Measurements from ENCODE around the gene WDR7. TPM values are rescaled to one million over a fixed set of nuclear protein-coding genes. Genes with fewer than 3 reads are reported as not detected.

Gene WDR7
- total RNA-seq, 2 experiments from 2014 or later = 16.0 to 19.0 TPM

DNA sequence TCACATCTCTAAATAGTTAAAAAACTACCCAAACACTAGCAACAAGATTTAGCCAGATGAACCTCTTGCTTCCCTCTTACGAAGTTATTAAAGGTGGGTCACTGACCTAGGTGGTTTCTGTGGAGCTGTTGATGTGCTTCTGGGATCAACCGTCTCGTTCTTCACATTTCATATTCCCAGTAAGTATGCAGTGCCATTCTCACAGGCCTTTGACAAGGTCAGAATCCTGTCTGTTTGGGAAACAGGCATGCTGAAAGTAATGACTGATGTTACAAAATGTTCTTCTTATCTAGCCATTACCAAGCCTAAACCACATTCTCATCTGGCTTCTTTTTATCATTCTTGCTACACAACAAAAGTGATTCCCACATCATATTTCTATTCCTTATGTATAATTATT lies 70.3 kb downstream of the WDR7 start:
- peaks cover 10% of the 10 kb centered on the region for H3K4me1 Mint-ChIP-seq (ENCODE audit: low read depth)
- ChIA-PET CTCF (no interaction called here), POLR2A (no interaction called here)
- H3K4me3 Mint-ChIP-seq = no peak overlapping the region
- TF ChIP-seq, protein P1, sequence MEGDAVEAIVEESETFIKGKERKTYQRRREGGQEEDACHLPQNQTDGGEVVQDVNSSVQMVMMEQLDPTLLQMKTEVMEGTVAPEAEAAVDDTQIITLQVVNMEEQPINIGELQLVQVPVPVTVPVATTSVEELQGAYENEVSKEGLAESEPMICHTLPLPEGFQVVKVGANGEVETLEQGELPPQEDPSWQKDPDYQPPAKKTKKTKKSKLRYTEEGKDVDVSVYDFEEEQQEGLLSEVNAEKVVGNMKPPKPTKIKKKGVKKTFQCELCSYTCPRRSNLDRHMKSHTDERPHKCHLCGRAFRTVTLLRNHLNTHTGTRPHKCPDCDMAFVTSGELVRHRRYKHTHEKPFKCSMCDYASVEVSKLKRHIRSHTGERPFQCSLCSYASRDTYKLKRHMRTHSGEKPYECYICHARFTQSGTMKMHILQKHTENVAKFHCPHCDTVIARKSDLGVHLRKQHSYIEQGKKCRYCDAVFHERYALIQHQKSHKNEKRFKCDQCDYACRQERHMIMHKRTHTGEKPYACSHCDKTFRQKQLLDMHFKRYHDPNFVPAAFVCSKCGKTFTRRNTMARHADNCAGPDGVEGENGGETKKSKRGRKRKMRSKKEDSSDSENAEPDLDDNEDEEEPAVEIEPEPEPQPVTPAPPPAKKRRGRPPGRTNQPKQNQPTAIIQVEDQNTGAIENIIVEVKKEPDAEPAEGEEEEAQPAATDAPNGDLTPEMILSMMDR (IDR thresholded peaks at IDR 0.05) = no peak
- intact Hi-C loops (cut with micrococcal nuclease) = no loop called here
- H3K27me3 Mint-ChIP-seq = no peaks in the 10 kb centered on the region
- no peaks in the 10 kb centered on the region for H3K9me3 Mint-ChIP-seq
- H3K36me3 Mint-ChIP-seq (ENCODE audit: low read depth) = peaks cover 37% of the 10 kb centered on the region
- ATAC-seq = no peak
- DNase-seq = no peak
- no peak overlapping the region for H3K27ac Mint-ChIP-seq

DNA sequence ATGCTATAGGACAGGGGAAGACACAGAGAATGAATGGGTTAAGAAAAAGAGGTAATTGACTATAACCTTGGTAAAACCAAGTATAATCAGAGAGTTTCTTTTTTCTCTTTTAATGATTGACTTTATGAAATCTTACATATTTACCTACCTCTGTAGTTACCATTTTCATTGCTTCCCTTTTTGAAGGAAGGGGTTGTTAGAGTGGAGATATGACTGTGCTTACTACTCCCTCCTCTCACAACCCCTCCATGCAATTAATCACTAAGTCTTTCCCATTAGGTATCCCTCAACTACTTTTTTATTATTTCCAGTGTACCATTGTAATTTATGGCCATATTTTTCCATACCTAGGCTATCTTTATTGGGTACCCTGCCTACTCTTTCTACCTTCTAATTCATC lies 71.4 kb downstream of the WDR7 start:
- intact Hi-C loops (cut with micrococcal nuclease) = no loop called here
- H3K27me3 Mint-ChIP-seq = no peaks in the 10 kb centered on the region
- ATAC-seq (no peak), DNase-seq (no peak)
- TF ChIP-seq, protein P1 (IDR thresholded peaks at IDR 0.05) = no peak
- H3K36me3 Mint-ChIP-seq (ENCODE audit: low read depth) = peaks cover 46% of the 10 kb centered on the region
- H3K4me1 Mint-ChIP-seq (ENCODE audit: low read depth) = peaks cover 10% of the 10 kb centered on the region
- ChIA-PET POLR2A (no interaction called here), CTCF (no interaction called here)
- H3K9me3 Mint-ChIP-seq = peaks cover 2% of the 10 kb centered on the region
- H3K4me3 Mint-ChIP-seq = no peak overlapping the region
- H3K27ac Mint-ChIP-seq = no peak overlapping the region

DNA sequence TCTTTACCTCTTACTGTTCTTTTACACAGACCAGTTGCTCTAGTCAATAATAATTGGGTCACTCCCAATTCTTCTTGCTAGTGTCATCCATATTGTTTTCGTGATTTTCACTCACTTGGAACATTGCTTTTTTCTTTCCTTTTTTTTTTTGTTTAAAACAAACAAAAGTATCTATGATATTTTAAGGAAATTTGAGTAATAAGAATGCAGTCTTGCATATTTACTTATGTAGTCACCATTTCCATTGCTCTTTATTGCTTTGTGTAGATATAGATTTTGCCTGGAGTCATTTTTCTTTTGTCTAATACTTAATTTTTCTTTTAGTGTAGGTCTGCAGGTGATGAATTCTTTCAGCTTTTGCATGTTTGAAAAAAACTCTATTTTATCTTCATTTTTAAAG lies 71.9 kb downstream of the WDR7 start:
- ChIA-PET CTCF (no interaction called here), POLR2A (no interaction called here)
- ATAC-seq (no peak), DNase-seq (no peak)
- Mint-ChIP-seq H3K4me1 (ENCODE audit: low read depth) (peaks cover 15% of the 10 kb centered on the region), H3K36me3 (ENCODE audit: low read depth) (peaks cover 50% of the 10 kb centered on the region), H3K9me3 (peaks cover 6% of the 10 kb centered on the region), H3K27ac (no peak overlapping the region), H3K27me3 (no peaks in the 10 kb centered on the region), H3K4me3 (no peak overlapping the region)
- TF ChIP-seq, protein P1 (IDR thresholded peaks at IDR 0.05) = no peak
- intact Hi-C loops (cut with micrococcal nuclease) = no loop called here

DNA sequence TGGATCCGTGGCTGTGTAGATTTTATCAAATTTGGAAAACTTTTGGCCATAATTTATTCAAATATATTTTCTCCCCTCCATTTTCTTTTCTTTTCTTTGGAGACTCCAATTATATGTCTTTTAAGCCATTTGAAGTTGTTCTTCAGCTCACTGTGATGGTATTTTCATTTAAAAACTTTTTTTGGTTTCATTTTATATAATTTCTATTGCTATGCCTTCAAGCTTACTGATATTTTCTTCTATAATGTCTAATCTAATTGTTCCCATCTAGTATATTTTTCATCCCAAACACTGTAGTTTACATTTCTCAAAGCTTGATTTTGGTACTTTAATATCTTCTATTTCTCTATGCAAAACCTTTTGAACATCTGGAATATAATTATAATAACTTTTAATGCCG lies 72.5 kb downstream of the WDR7 start:
- ATAC-seq = no peak
- no peak overlapping the region for H3K27ac Mint-ChIP-seq

DNA sequence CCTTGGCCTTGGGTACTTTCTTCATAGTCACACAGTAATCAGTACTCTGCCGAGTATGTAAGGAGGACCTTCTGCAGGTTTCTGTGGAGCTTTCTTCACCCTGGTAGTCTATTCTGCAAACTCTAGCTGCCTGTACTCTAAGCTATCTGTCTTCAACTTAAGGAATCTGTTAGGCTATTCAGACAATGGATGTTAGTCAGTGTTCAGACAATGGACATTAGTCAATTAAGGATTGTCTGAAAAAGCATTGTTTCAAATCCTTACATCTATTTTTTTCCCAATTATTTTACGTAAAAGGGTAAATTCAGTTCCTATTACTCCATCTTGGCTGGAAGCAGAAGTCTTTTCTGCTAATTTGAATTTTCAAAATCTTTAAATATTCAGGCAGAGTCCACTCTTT lies 75.7 kb downstream of the WDR7 start:
- intact Hi-C loops (cut with micrococcal nuclease) = no loop called here
- H3K27me3 Mint-ChIP-seq = no peaks in the 10 kb centered on the region
- TF ChIP-seq, protein P1 (IDR thresholded peaks at IDR 0.05) = no peak
- no peak for DNase-seq
- peaks cover 6% of the 10 kb centered on the region for H3K9me3 Mint-ChIP-seq
- H3K4me3 Mint-ChIP-seq = no peak overlapping the region
- ChIA-PET POLR2A (no interaction called here), CTCF (no interaction called here)
- peaks cover 20% of the 10 kb centered on the region for H3K4me1 Mint-ChIP-seq (ENCODE audit: low read depth)
- H3K36me3 Mint-ChIP-seq (ENCODE audit: low read depth) = peaks cover 55% of the 10 kb centered on the region
- ATAC-seq = no peak
- no peak overlapping the region for H3K27ac Mint-ChIP-seq

More for the DNA sequence above, 72.5 kb downstream of the WDR7 start:
- Mint-ChIP-seq H3K4me1 (ENCODE audit: low read depth) (peaks cover 19% of the 10 kb centered on the region), H3K9me3 (peaks cover 6% of the 10 kb centered on the region), H3K36me3 (ENCODE audit: low read depth) (peaks cover 53% of the 10 kb centered on the region), H3K4me3 (no peak overlapping the region), H3K27me3 (no peaks in the 10 kb centered on the region)
- DNase-seq = no peak
- TF ChIP-seq, protein P1 (IDR thresholded peaks at IDR 0.05) = no peak
- CTCF ChIA-PET = interaction anchor here (1.2 kb wide), 1 partner anchor 15 kb away, joined by 3 read pairs; no protein-coding TSS in a partner anchor
- POLR2A ChIA-PET = no interaction called here
- intact Hi-C loops (cut with micrococcal nuclease) = no loop called here

Measured in activated CD8-positive, alpha-beta T cell treated with anti-CD3 and anti-CD28 coated beads for 36 hours (primary cell).